Parathyroid adenoma (tissue), 2 donors: ENCODE results near the gene GPR153.

Source experiments
- H2AFZ ChIP-seq: fragments of 300-600 bp; sonication (generic); one replicate; pipeline ENCODE4 v1.7.0; 2017; ENCODE audit warnings: antibody characterized with exemption, mild to moderate bottlenecking
- H3K27ac ChIP-seq: fragments of 300-600 bp; sonication (generic); one replicate; pipeline ENCODE4 v1.7.0; 2017
- H3K27me3 ChIP-seq: fragments of 300-600 bp; sonication (generic); one replicate; pipeline ENCODE4 v1.7.0; 2017; ENCODE audit warnings: low read length; ENCODE audit not compliant: control insufficient read depth, insufficient read depth
- H3K36me3 ChIP-seq: fragments of 300-600 bp; sonication (generic); one replicate; pipeline ENCODE4 v1.7.0; 2017; ENCODE audit warnings: low read length; ENCODE audit not compliant: control insufficient read depth, insufficient read depth
- H3K4me1 ChIP-seq: fragments of 300-600 bp; sonication (generic); one replicate; pipeline ENCODE4 v1.7.0; 2017; ENCODE audit warnings: control low read depth
- H3K4me2 ChIP-seq: fragments of 300-600 bp; sonication (generic); one replicate; pipeline ENCODE4 v1.7.0; 2017; ENCODE audit warnings: low read length
- H3K4me3 ChIP-seq: fragments of 300-600 bp; sonication (generic); one replicate; pipeline ENCODE4 v1.7.0; 2017; ENCODE audit warnings: low read depth, low read length
- H3K79me2 ChIP-seq: fragments of 300-600 bp; sonication (generic); one replicate; pipeline ENCODE4 v1.7.0; 2017; ENCODE audit warnings: control low read depth
- H3K9ac ChIP-seq: fragments of 300-600 bp; sonication (generic); one replicate; pipeline ENCODE4 v1.7.0; 2017; ENCODE audit warnings: mild to moderate bottlenecking
- H3K9me3 ChIP-seq: fragments of 300-600 bp; sonication (generic); one replicate; pipeline ENCODE4 v1.7.0; 2017; ENCODE audit warnings: low read length; ENCODE audit not compliant: control insufficient read depth
- CTCF ChIP-seq: fragments of 300-600 bp; sonication (generic); IDR thresholded peaks from one replicate; pipeline ENCODE4 v1.7.0; 2017; ENCODE audit warnings: antibody characterized with exemption, mild to moderate bottlenecking
- donor health status: primary hyperparathyroidism.

GPR153 gene

DNA sequence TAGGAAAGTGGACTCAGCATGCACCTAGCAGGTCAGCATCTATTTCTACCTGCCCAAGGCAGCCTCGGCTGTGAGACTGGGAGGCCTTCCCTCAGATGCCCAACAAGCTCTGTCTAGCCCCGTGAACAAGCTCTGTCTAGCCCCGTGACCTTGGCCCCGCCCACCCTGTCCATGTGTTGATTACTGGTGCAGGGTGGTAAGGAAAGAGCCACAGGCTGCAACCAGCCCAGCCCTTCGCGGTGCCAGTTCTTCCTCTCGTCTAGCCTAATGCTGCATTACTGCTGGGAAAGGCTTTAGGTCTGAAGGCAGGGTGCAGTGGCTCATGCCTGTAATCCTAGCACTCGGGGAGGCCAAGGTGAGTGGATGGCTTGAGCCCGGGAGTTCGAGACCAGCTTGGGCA lies 2.2 kb downstream of the GPR153 start:
- H3K27me3 ChIP-seq: no peaks in the 10 kb centered on the region
- H3K4me2 ChIP-seq: no peak overlapping the region
- TF ChIP-seq CTCF: no peak
- no peak overlapping the region for H3K9ac ChIP-seq
- no peaks in the 10 kb centered on the region for H3K9me3 ChIP-seq
- H3K36me3 ChIP-seq: no peaks in the 10 kb centered on the region
- no peak overlapping the region for H3K27ac ChIP-seq
- H3K4me1 ChIP-seq: peaks cover 2% of the 10 kb centered on the region
- H3K4me3 ChIP-seq: no peak overlapping the region
- no peak overlapping the region for H2AFZ ChIP-seq
- H3K79me2 ChIP-seq: no peaks in the 10 kb centered on the region

DNA sequence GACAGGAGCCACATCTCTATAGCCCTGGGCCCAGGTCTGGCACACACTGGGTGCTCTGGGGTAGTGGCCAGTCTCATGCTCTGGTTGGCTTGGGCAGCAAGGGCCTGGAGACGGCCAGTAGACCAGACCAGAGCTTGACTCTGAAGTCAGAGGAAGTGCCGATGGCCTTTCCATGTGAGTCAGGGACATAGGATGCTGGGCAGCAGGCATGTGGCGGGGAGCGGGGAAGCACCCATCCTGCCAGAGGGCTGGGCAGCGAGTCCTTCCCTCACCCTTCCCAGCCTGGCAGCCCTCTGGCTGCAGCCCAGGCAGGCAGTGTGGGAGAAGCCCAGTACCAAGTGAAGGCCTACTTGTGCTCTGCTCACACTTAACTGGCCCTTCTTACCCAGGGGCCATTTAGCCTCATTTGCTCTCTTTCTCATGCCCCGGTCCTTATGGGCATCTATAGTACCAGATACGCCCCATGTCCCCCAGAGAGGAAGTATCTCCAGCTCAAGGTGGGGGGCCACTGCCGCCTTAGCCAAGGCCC lies 3.3 kb downstream of the GPR153 start:
- Histone ChIP-seq H2AFZ (no peak overlapping the region), H3K9ac (no peak overlapping the region), H3K9me3 (no peaks in the 10 kb centered on the region), H3K27ac (no peak overlapping the region), H3K79me2 (no peaks in the 10 kb centered on the region), H3K4me3 (no peak overlapping the region), H3K36me3 (no peaks in the 10 kb centered on the region), H3K4me1 (peaks cover 2% of the 10 kb centered on the region), H3K4me2 (no peak overlapping the region), H3K27me3 (no peaks in the 10 kb centered on the region)
- no peak for TF ChIP-seq CTCF

DNA sequence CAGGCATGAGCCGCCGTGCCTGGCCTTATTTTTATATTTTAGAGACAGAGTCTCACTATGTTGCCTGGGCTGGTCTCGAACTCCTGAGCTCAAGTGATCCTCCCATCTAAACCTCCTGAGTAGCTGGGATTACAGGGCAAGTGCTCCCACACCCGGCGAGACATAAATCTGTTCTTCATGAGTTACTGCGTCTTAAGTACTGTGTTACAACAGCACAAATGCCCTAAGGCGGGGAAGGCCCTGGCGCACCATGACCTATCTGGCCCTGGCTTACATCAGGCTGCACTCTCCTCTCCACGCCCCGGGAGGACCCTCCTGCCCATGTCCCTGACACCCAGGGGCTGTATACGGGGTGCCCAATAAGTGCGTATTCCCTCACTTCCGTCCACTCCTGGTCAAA lies 4.3 kb downstream of the GPR153 start:
- H3K9me3 ChIP-seq: no peaks in the 10 kb centered on the region
- no peak for TF ChIP-seq CTCF
- no peak overlapping the region for H2AFZ ChIP-seq
- H3K27ac ChIP-seq: no peak overlapping the region
- no peaks in the 10 kb centered on the region for H3K27me3 ChIP-seq
- no peak overlapping the region for H3K4me2 ChIP-seq
- no peaks in the 10 kb centered on the region for H3K36me3 ChIP-seq
- H3K4me3 ChIP-seq: no peak overlapping the region
- H3K4me1 ChIP-seq: peaks cover 2% of the 10 kb centered on the region
- no peaks in the 10 kb centered on the region for H3K79me2 ChIP-seq
- H3K9ac ChIP-seq: no peak overlapping the region

DNA sequence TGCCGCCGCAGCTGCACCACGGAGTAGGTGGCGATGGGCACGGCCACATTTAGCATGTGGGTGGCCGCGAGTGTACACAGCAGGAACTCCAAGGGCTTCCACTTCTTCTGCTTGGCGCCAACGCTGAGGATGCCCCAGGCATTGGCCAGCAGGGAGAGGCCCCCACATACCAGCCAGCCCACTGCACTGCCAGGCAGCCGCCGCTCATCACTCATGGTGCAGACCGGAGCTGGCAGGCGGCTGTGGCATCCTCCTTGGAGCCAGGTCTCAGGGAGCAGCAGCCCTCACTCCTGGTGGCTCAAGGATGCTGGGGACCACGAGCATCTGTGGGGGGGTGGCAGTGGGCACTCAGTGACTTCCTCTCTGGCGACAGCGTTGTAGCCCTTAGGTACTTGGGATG lies 6.2 kb downstream of the GPR153 start:
- H3K4me3 ChIP-seq: no peak overlapping the region
- no peak overlapping the region for H3K27ac ChIP-seq
- H3K4me2 ChIP-seq: no peak overlapping the region
- no peak overlapping the region for H3K9ac ChIP-seq
- no peak overlapping the region for H2AFZ ChIP-seq
- H3K79me2 ChIP-seq: no peaks in the 10 kb centered on the region
- H3K27me3 ChIP-seq: no peaks in the 10 kb centered on the region
- H3K4me1 ChIP-seq: no peaks in the 10 kb centered on the region
- TF ChIP-seq CTCF: no peak
- H3K36me3 ChIP-seq: no peaks in the 10 kb centered on the region
- no peaks in the 10 kb centered on the region for H3K9me3 ChIP-seq

DNA sequence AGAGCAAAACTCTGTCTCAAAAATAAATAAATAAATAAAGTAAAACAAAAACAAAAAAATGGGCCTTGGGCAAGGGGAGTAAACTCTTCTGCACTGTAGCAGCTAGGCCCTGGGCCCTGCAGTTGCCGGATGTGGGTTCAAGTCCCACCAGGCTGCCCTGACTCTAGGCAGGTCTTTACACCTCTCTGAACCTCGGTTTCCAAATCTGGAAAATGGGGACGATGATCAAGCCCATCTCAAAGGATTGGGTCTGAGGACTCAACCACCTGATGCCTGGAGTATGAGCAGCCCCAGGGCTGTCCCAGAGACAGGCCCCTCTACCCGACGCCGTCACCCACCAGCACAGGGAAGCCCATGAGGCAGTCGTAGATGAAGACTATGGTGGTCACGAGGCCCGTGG lies 7.5 kb downstream of the GPR153 start:
- Histone ChIP-seq H2AFZ (no peak overlapping the region), H3K27ac (no peak overlapping the region), H3K4me2 (no peak overlapping the region), H3K79me2 (no peaks in the 10 kb centered on the region), H3K27me3 (no peaks in the 10 kb centered on the region), H3K4me1 (no peaks in the 10 kb centered on the region), H3K4me3 (no peak overlapping the region), H3K9me3 (no peaks in the 10 kb centered on the region), H3K36me3 (no peaks in the 10 kb centered on the region), H3K9ac (no peak overlapping the region)
- no peak for TF ChIP-seq CTCF
